AML-193 (cell line): ENCODE measurements around the gene PCDH18.
"Not testable (repeated sequence)": the region's sequence is repeated elsewhere in the genome, so short reads cannot be mapped to it uniquely, and the experiment has no call there.

Source experiments
- DNase-seq, 2 experiments: peaks; one replicate each; lab custom pipeline; 2025; lab: John Stamatoyannopoulos, UW

The PCDH18 gene

DNA sequence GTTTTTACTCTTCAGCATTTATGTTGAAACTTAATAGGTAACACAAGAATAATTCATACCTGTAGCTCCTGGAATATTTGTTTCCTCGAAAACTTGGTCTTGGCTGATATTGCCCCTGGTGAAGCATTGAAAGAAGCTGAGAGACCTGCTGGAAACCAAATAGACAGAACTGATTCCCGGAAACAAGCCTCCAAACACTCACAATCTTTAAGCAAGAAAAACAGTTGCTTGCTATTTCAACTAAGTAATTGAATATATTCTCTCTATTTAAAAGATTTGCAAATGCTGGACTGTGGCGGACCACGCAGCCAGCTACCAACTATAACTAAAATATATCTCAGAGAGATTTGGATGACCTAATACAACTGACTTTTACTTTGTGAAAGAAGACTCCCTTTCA lies 3.6 kb downstream of the PCDH18 start:
- DNase-seq: no peak

GRCh38 chr4:137526681-137527080 lies 5.6 kb downstream of the PCDH18 start:
- DNase-seq: no peak

- no peak for DNase-seq
Measured at GRCh38 chr4:137524725-137525369, 7.4 kb downstream of the PCDH18 start.

GRCh38 chr4:137523329-137523728 lies 9.0 kb downstream of the PCDH18 start:
- DNase-seq: no peak

GRCh38 chr4:137521053-137521452 lies 11.2 kb downstream of the PCDH18 start:
- no peak for DNase-seq

DNA sequence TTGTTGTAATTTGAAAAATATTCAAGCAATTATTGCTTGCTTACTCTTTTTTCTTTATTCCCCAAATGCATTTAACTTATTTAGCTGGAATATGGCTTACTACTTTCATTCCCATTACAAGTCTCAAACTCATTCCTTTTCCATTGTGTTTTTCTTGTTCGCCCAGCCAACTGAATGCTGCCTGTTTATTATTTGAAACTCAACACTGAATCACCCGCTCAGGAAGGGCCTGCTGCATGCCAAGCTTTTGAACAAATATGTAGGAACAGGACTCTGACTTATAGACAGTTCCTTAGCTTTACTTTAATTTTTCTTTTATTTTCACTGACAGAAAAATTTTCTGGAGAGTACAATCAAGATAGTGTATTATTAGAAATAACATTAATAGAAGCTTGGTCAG lies 12.9 kb downstream of the PCDH18 start:
- no peak for DNase-seq

GRCh38 chr4:137517323-137517722 lies 15.0 kb downstream of the PCDH18 start:
- not testable (repeated sequence) for DNase-seq

DNA sequence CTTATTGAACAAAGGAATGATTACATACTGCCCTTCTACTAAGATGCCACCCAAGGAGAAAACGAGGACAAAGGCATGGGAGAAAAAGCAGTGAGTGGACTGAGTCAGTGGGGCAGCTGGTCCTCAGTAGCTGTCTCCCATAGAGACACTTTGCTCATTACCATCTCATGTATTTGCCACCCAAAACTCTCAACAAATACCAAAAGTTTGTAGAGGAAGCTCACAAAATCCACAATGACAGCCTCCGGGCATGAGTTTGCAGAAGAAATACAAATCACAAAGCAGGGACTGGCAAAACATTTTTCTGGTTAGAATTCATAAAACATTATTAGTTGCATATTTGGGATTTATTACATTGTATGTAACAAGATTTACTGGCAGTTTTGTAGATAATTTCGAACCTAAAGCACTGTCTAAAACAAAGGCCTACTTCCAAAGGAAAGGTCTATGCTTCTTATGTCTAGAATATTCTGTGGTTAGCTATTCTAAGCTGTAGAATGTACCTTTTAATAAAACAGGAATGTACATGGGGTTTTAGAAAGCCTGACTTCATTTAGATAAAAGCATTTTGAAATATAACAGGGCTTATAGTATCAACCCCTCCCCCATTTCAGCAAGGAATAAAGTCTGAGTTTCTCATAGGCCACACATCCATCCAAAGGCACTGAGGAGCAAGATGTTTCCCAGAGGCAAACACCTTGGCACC lies 17.7 kb downstream of the PCDH18 start:
- DNase-seq: no peak

DNA sequence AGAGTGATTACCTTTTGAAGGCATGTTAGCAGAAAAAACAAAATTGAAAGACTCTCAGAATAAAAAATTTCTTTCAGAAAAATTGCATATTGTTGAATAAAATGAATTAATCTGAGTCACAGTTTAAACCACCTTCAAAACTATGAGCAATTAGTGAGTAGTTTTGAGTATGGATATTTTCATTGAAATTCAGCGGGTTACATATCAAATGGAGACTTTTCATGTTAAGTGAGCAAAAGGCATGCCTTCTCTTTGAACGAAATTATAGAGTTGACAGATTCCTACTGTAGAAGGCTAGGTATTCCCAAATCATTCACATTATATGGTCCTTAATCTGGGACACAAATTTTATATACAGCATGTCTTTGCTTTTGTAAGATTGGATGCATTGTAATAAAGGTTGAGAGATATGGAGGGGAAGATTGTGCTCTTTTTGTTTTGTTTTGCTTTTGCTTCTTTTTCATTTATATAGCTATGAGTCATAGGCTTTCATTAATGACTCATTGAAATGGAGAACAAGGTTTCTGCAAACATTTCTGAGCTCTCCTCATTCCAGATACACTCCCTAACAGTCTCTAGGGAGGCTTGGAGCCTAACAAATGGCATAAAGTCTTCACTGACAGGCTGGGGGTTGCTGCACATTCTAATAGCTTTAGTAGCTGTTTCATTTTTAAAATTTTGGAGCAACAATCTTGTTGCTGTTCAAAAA lies 21.6 kb downstream of the PCDH18 start:
- no peak for DNase-seq

- no peak for DNase-seq
Measured at GRCh38 chr4:137509855-137510282, 22.4 kb downstream of the PCDH18 start.

DNA sequence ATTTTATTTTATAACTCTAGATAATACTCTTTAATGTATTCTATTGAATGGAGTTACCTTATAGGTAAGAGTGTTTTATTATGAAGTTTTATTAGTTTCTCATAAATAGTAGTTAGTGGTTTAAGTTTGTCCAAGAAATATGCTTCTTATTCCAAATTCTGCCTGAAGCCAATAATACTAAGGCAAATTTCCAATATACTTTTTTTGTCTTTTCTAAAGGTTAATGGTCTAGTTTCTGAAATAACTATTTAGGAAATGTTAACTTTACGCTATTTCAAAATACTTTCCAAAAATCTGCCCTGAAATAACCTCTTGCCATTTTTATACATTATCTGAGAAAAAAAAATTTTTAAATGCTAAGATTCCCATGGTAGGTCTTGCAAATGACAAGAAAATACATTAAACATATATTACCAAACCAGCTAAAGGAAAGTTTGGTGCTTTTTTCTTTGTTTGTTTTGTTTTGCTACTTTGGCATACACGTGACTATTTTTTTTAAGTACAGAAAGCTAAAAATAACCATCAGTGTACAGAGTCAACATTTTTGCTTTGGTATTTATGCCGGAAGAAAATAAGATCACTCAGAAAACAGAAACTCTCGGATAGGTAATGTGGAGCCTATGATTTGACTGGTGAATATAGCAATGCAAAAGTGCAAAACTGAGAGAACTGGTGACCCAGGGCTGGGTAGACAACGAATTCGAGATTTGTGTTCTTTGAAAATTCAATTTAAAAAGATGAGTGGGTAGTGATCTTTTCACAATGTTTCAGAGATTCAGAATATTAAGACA lies 29.8 kb downstream of the PCDH18 start:
- DNase-seq: no peak

- DNase-seq: not testable (repeated sequence)
Measured at GRCh38 chr4:137496267-137496666, 36.0 kb downstream of the PCDH18 start.

GRCh38 chr4:137495578-137495977 lies 36.7 kb downstream of the PCDH18 start:
- DNase-seq: no peak

- DNase-seq: not testable (repeated sequence)
Measured at GRCh38 chr4:137483313-137483959, 48.9 kb downstream of the PCDH18 start.

GRCh38 chr4:137479657-137480056 lies 52.6 kb downstream of the PCDH18 start:
- not testable (repeated sequence) for DNase-seq

GRCh38 chr4:137476345-137476744 lies 55.9 kb downstream of the PCDH18 start:
- DNase-seq: no peak

- no peak for DNase-seq
Measured at GRCh38 chr4:137474711-137475301, 57.5 kb downstream of the PCDH18 start.

- DNase-seq: no peak
Measured at GRCh38 chr4:137471895-137472294, 60.4 kb downstream of the PCDH18 start.

GRCh38 chr4:137471461-137471860 lies 60.8 kb downstream of the PCDH18 start:
- DNase-seq: no peak

GRCh38 chr4:137470806-137471205 lies 61.5 kb downstream of the PCDH18 start:
- no peak for DNase-seq
